Lung (tissue), 12 donors: Measurements from ENCODE around the gene MOB3C. TPM values are rescaled to one million over a fixed set of nuclear protein-coding genes. Genes with fewer than 3 reads are reported as not detected.

Experiments
- ATAC-seq: fragments of 200-7000 bp; cut with Tn5 transposase; one replicate; pipeline ENCODE4 v1.9.1; 2020; ENCODE audit warnings: moderate number of reproducible peaks; ENCODE audit not compliant: insufficient read depth, low FRiP score
- DNase-seq, 3 donors: peaks; one replicate each; pipeline ENCODE4 v3.0.0-alpha.2; 2013 to 2017
- H3K27ac ChIP-seq, 2 donors: one replicate each; pipeline ENCODE4 v1.5.1; 2013; ENCODE audit warnings: mild to moderate bottlenecking in 2 of 2, moderate library complexity in 2 of 2, control low read depth in 1 of 2, inconsistent platforms in 1 of 2, low read depth in 1 of 2, low read length in 1 of 2
- H3K27me3 ChIP-seq, 3 donors: one replicate each; pipeline ENCODE4 v1.5.1; 2013; ENCODE audit warnings: low read length in 2 of 3; ENCODE audit not compliant: control insufficient read depth in 3 of 3, insufficient read depth in 3 of 3
- H3K36me3 ChIP-seq, 4 donors: one replicate each; pipeline ENCODE4 v1.5.1; 2013; ENCODE audit warnings: low read length in 4 of 4, mild to moderate bottlenecking in 1 of 4, moderate library complexity in 1 of 4; ENCODE audit not compliant: control insufficient read depth in 4 of 4, insufficient read depth in 4 of 4
- H3K4me1 ChIP-seq, 5 donors: one replicate each; pipeline ENCODE4 v1.5.1; 2013; ENCODE audit warnings: low read length in 5 of 5, mild to moderate bottlenecking in 2 of 5, moderate library complexity in 1 of 5; ENCODE audit not compliant: control insufficient read depth in 5 of 5, insufficient read depth in 5 of 5
- H3K4me3 ChIP-seq: one replicate; pipeline ENCODE4 v1.5.1; 2013; ENCODE audit warnings: mild to moderate bottlenecking, control low read depth, moderate library complexity
- H3K9ac ChIP-seq, 2 donors: one replicate each; pipeline ENCODE4 v1.5.1; 2013; ENCODE audit warnings: low read length in 2 of 2, control low read depth in 1 of 2; ENCODE audit not compliant: insufficient read depth in 1 of 2
- H3K9me3 ChIP-seq, 4 donors: one replicate each; pipeline ENCODE4 v1.5.1; 2013; ENCODE audit warnings: low read length in 3 of 4, mild to moderate bottlenecking in 1 of 4, moderate library complexity in 1 of 4; ENCODE audit not compliant: control insufficient read depth in 4 of 4, insufficient read depth in 3 of 4
- WGBS, 2 donors: extraction: QIAGEN DNeasy Blood & Tissue Kit; methylation state at CpG; one replicate each; pipeline ENCODE4 v1.1.7; 2013; 5-methylcytosine and 5-hydroxymethylcytosine counted together
- polyA plus RNA-seq, 2 donors: library from polyadenylated mRNA; stranded (reverse); fragments of 200-250 nt; gene quantifications; one replicate each; pipeline ENCODE4 v1.2.1, GENCODE V29; 2013
- total RNA-seq, 2 donors: library from RNA; depleted of rRNA in 1 of 2; stranded (reverse); fragments of >200 nt in 1 of 2; gene quantifications; one replicate each; pipeline ENCODE4 v1.2.1, GENCODE V29; 2014 to 2021
- TF ChIP-seq, protein P1 (sequence below): IDR thresholded peaks from 2 replicates; pipeline ENCODE4 v1.5.1; 2012; ENCODE audit warnings: mild to moderate bottlenecking; ENCODE audit errors: control extremely low read depth, extremely low read depth
- donor health status: control.
- donor health status: control.
- donor health status: Bipolar disorder and iron deficiency.
- donor health status: healthy.
- donor health status: DM: yes; HTN: yes; CAD: no.

MOB3C gene
- total and polyA plus RNA-seq, 4 donors, result 10.6 to 28.7 (median 16.5) TPM

DNA sequence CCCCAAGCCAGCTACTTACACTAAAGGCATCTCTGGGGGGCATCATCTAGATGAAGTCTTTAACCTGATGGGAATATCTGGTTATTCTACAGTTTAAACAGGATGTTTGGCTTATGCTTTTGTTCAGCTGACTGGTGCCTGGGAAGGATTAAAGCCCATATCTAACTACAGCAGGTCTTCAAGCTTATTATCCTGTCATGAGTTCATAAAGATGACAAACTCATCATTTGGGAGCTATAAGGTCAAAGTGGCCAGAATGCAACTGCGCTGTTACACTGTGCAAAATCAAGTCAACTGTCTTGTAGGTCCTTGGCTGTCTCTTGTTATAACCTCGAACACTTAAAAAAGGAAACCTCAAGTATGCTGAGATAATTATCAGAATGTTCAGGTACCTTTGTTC, 18.6 kb upstream of the MOB3C start:
- no peak for ATAC-seq
- 97 to 100% methylated on average over 2 of the region's 2 CpGs for WGBS, 2 donors
- Histone ChIP-seq H3K27ac (no peak overlapping the region), H3K36me3 (peaks cover 13 to 40% (median 29%) of the 10 kb centered on the region in 4 donors), H3K4me3 (no peak overlapping the region), H3K4me1 (peaks cover 0 to 13% (median 0%) of the 10 kb centered on the region in 5 donors), H3K27me3 (no peaks in the 10 kb centered on the region), H3K9ac (no peak overlapping the region), H3K9me3 (no peaks in the 10 kb centered on the region)
- TF ChIP-seq, protein P1, sequence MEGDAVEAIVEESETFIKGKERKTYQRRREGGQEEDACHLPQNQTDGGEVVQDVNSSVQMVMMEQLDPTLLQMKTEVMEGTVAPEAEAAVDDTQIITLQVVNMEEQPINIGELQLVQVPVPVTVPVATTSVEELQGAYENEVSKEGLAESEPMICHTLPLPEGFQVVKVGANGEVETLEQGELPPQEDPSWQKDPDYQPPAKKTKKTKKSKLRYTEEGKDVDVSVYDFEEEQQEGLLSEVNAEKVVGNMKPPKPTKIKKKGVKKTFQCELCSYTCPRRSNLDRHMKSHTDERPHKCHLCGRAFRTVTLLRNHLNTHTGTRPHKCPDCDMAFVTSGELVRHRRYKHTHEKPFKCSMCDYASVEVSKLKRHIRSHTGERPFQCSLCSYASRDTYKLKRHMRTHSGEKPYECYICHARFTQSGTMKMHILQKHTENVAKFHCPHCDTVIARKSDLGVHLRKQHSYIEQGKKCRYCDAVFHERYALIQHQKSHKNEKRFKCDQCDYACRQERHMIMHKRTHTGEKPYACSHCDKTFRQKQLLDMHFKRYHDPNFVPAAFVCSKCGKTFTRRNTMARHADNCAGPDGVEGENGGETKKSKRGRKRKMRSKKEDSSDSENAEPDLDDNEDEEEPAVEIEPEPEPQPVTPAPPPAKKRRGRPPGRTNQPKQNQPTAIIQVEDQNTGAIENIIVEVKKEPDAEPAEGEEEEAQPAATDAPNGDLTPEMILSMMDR, result no peak
- DNase-seq, result no peak

DNA sequence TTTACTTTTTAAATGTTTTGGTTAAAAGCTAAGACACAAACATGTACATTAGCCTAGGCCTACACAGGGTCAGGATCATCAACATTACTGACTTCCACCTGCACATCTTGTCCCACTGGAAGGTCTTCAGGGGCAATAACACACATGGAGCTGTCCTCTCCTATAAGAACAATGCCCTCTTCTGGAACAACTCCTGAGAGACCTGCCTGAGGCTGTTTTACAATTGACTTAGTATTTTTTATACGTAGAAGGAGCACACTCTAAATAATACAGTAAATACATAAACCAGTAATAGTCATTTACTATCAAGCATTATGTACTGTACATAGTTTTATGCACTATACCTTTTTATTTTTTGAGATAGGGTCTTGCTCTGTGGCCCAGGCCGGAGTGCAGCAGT, 14.1 kb upstream of the MOB3C start:
- no peaks in the 10 kb centered on the region for H3K9me3 ChIP-seq
- peaks cover 15 to 31% (median 21%) of the 10 kb centered on the region in 4 donors for H3K36me3 ChIP-seq
- WGBS, 2 donors, result 92 to 95% methylated on average over 2 of the region's 2 CpGs

GRCh38 chr1:46623743-46624644, 7.4 kb upstream of the MOB3C start:
- no peak overlapping the region for H3K4me3 ChIP-seq
- peaks cover 0 to 3% (median 0%) of the 10 kb centered on the region in 4 donors for H3K36me3 ChIP-seq
- peaks cover 0 to 4% (median 0%) of the 10 kb centered on the region in 5 donors for H3K4me1 ChIP-seq
- no peak overlapping the region for H3K27ac ChIP-seq
- H3K27me3 ChIP-seq, result no peaks in the 10 kb centered on the region
- ATAC-seq (no peak), DNase-seq (no peak)
- no peak overlapping the region for H3K9ac ChIP-seq
- TF ChIP-seq, protein P1, result no peak
- no peaks in the 10 kb centered on the region for H3K9me3 ChIP-seq
- 76 to 87% methylated on average over 4 of the region's 4 CpGs for WGBS, 2 donors

More for the DNA sequence above, 14.1 kb upstream of the MOB3C start:
- Histone ChIP-seq H3K4me3 (no peak overlapping the region), H3K4me1 (no peaks in the 10 kb centered on the region), H3K27ac (no peak overlapping the region), H3K9ac (no peak overlapping the region), H3K27me3 (no peaks in the 10 kb centered on the region)
- DNase-seq (no peak), ATAC-seq (no peak)
- TF ChIP-seq, protein P1, result no peak
